ENCODE data around the gene FBP2.

The FBP2 gene

DNA sequence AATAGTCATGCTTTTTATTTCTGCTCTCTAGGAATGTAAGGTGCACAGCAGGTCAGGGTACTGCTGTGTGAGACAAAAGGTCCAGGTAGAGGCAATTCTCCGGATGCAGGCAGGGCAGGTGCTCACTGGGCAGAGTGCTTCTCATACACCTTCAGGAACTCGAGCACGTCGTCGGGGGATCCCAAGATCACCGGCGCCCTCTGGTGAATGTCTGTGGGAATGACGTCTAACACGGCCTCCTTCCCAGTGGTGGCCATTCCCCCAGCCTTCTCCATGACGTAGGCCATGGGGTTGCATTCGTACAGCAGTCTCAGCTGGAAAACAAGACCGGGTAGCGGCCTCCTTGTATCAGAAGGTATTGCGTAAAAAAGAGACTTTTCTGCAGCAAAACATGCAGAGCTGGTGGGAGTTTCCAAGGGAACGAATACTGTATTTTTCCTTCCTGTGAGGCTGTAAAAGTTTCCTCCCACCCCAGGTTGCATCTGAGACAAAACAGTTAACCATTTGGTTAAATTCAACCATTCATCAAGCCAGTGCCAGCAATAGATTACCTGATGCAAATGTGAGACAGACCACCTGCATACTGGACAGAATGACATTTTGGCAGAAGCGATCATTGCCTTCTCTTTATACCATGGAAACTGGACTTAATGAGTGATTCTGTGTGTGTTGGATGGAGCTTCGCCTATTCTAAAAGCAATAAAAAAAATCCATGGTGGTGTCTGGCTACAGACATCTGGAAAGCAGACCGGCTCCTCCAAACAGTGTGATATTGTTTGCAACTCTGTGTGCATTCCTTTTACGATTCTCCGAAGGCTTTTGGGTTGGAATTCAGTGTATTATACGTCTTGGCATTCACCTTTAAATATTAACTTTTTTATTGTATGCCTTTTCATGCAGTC is 9.9 kb upstream of the FBP2 start:
- Histone ChIP-seq H3K9ac (no peak overlapping the region), H3K27ac (peak overlapping the region; percentile 57), H3K79me2 (peaks cover 3% of the 10 kb centered on the region)

DNA sequence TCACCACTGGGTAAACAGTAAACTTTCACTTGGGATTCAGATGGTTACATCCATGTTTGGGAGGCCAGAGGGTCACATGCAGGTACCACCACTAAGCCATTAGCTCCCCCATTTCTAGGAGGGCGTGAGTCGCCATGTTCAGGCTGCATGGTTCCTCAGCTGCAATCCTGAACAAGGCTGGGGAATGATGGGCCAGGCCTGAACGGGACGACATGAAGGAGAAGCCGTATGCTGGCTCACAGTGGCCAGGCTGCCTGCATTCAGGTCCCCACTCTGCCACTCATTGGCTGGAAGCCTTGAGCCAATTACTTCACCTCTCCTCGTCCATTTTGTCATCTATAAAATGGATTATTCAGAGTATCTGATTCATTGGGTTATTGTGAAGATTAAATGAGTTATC is 9.0 kb upstream of the FBP2 start:
- no peak overlapping the region for H3K4me2 ChIP-seq (ENCODE audit: low read length)
- H3K4me3 ChIP-seq (ENCODE audit: low read depth, low read length): no peak overlapping the region
- peaks cover 3% of the 10 kb centered on the region for H3K79me2 ChIP-seq
- TF ChIP-seq, protein P1, sequence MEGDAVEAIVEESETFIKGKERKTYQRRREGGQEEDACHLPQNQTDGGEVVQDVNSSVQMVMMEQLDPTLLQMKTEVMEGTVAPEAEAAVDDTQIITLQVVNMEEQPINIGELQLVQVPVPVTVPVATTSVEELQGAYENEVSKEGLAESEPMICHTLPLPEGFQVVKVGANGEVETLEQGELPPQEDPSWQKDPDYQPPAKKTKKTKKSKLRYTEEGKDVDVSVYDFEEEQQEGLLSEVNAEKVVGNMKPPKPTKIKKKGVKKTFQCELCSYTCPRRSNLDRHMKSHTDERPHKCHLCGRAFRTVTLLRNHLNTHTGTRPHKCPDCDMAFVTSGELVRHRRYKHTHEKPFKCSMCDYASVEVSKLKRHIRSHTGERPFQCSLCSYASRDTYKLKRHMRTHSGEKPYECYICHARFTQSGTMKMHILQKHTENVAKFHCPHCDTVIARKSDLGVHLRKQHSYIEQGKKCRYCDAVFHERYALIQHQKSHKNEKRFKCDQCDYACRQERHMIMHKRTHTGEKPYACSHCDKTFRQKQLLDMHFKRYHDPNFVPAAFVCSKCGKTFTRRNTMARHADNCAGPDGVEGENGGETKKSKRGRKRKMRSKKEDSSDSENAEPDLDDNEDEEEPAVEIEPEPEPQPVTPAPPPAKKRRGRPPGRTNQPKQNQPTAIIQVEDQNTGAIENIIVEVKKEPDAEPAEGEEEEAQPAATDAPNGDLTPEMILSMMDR (IDR thresholded peaks at IDR 0.05): no peak
- H3K4me1 ChIP-seq: peaks cover 6% of the 10 kb centered on the region
- H3K9ac ChIP-seq: no peak overlapping the region
- H2AFZ ChIP-seq: no peak overlapping the region
- H3K27me3 ChIP-seq (ENCODE audit: control insufficient read depth, insufficient read depth, low read length): no peaks in the 10 kb centered on the region
- no peaks in the 10 kb centered on the region for H3K36me3 ChIP-seq (ENCODE audit: control insufficient read depth, insufficient read depth, low read length)
- no peak overlapping the region for H3K27ac ChIP-seq
- H3K9me3 ChIP-seq (ENCODE audit: control insufficient read depth, low read length): no peaks in the 10 kb centered on the region

More for the DNA sequence above, 9.9 kb upstream of the FBP2 start:
- Histone ChIP-seq H2AFZ (no peak overlapping the region), H3K9me3 (ENCODE audit: control insufficient read depth, low read length) (no peaks in the 10 kb centered on the region), H3K36me3 (ENCODE audit: control insufficient read depth, insufficient read depth, low read length) (no peaks in the 10 kb centered on the region), H3K4me3 (ENCODE audit: low read depth, low read length) (no peak overlapping the region), H3K4me2 (ENCODE audit: low read length) (peak overlapping the region; percentile 15), H3K4me1 (peaks cover 6% of the 10 kb centered on the region), H3K27me3 (ENCODE audit: control insufficient read depth, insufficient read depth, low read length) (no peaks in the 10 kb centered on the region)
- TF ChIP-seq, protein P1 (IDR thresholded peaks at IDR 0.05): peak; percentile 60

DNA sequence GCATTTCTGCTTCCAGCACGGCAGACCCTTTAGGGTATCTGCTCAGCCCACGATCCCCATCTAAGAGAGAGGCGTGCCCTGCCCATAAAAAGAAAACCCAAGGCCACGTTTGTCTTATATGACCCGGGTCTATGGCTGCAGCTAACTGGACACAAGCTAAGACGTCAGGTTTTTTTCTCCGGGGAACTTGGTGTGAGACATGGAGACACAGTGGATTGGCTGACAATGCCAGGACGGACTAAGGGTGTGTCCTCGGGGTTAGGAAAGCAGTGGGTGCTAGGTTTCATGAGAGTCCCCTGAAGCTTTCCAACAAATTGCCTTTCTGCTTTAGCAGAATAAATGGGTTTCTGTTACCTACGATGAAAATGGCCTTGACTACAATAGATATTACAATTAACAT is 7.1 kb upstream of the FBP2 start:
- TF ChIP-seq, protein P1 (IDR thresholded peaks at IDR 0.05): no peak
- Histone ChIP-seq H3K9ac (no peak overlapping the region), H2AFZ (no peak overlapping the region), H3K9me3 (ENCODE audit: control insufficient read depth, low read length) (no peaks in the 10 kb centered on the region), H3K27me3 (ENCODE audit: control insufficient read depth, insufficient read depth, low read length) (no peaks in the 10 kb centered on the region), H3K27ac (peak overlapping the region; percentile 56), H3K79me2 (peaks cover 3% of the 10 kb centered on the region), H3K4me1 (peaks cover 6% of the 10 kb centered on the region), H3K36me3 (ENCODE audit: control insufficient read depth, insufficient read depth, low read length) (no peaks in the 10 kb centered on the region), H3K4me2 (ENCODE audit: low read length) (no peak overlapping the region), H3K4me3 (ENCODE audit: low read depth, low read length) (no peak overlapping the region)

DNA sequence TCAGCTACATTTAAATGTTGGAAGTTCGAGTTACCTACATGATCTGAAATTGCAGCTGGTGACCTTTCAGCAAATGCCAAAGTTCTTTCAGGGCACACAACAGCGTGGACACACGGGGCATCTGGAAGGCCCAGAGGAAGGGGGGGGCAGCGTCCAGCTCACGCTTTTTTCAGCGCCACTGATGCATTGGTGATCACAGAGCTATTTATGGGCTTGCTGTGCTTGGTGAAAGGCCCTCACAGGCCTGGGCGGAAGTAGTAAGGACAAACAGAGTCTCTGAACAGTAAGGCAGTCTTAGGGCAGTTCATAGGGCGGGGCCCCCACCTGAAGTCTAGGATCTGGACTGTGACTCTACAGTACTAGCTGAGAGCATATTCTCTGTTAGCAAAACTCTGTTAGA is 6.6 kb upstream of the FBP2 start:
- peak overlapping the region; percentile 56 for H3K27ac ChIP-seq

More for the DNA sequence above, 6.6 kb upstream of the FBP2 start:
- Histone ChIP-seq H3K4me1 (peaks cover 6% of the 10 kb centered on the region), H3K36me3 (ENCODE audit: control insufficient read depth, insufficient read depth, low read length) (no peaks in the 10 kb centered on the region), H3K4me3 (ENCODE audit: low read depth, low read length) (no peak overlapping the region), H3K79me2 (peaks cover 3% of the 10 kb centered on the region), H3K4me2 (ENCODE audit: low read length) (no peak overlapping the region), H3K9ac (no peak overlapping the region), H3K9me3 (ENCODE audit: control insufficient read depth, low read length) (no peaks in the 10 kb centered on the region), H2AFZ (peak overlapping the region; percentile 60), H3K27me3 (ENCODE audit: control insufficient read depth, insufficient read depth, low read length) (no peaks in the 10 kb centered on the region)
- TF ChIP-seq, protein P1 (IDR thresholded peaks at IDR 0.05): no peak

Data from parathyroid adenoma (tissue), 2 donors.